Ovary (tissue), 3 donors: ENCODE measurements around the gene ST3GAL6.

ENCODE experiments used
- CTCF ChIP-seq, 3 donors: fragments of 450-650 bp in 2 of 3; fragments of 200-600 bp in 1 of 3; IDR thresholded peaks; one replicate each; pipeline versions ENCODE4 v1.5.1 to v1.8.0; 2016 to 2022; ENCODE audit warnings: antibody characterized with exemption in 3 of 3, mild to moderate bottlenecking in 1 of 3
- EP300 ChIP-seq: sonication (generic); formaldehyde crosslinking; IDR thresholded peaks from one replicate; pipeline ENCODE4 v1.6.1; 2017; ENCODE audit warnings: antibody characterized with exemption
- POLR2A ChIP-seq: fragments of 450-650 bp; IDR thresholded peaks from one replicate; pipeline ENCODE4 v1.6.1; 2017; ENCODE audit warnings: antibody characterized with exemption, mild to moderate bottlenecking, moderate library complexity
- donor health status: DM: no; HTN: no; CAD: no.

DNA sequence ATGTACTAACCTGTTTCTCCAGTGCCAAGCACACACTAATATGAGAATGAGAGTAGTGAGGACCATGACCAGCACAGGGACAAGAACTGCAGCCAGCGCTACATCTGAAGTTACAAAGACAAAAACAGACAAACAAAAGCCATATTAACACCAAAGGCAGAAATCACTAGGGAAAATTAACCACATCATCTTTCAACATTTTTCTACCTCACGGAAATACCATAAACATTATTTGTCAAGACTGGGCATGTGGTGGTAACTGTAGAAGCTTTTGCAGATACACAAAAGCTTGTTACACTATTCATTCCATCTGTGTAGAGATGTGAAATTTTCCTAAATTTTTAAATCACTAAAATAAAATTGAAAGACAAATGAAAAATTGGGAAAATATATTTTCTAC lies 44.9 kb downstream of the ST3GAL6 start:
- TF ChIP-seq EP300 (no peak), POLR2A (no peak), CTCF (IDR thresholded peaks at IDR 0.05) (no peak)
